Erythroblast (primary cell): ENCODE measurements around the gene ZNF385D.

ENCODE experiments used
- DNase-seq, 2 experiments: peaks; one replicate each; lab custom pipeline; 2025; lab: John Stamatoyannopoulos, UW
- GATA1 ChIP-seq: IDR thresholded peaks from 2 replicates; pipeline ENCODE4 v1.6.1; 2011; ENCODE audit warnings: low read depth, mild to moderate bottlenecking, control low read depth, low read length, moderate library complexity
- POLR2A ChIP-seq: IDR thresholded peaks from 2 replicates; pipeline ENCODE4 v1.6.1; 2011; ENCODE audit warnings: mild to moderate bottlenecking, low read length

ZNF385D gene

GRCh38 chr3:21734746-21735145 lies 16.3 kb downstream of the ZNF385D start:
- DNase-seq: no peak
- TF ChIP-seq POLR2A: no peak
- TF ChIP-seq GATA1: no peak

GRCh38 chr3:21729888-21730459 lies 21.0 kb downstream of the ZNF385D start:
- TF ChIP-seq GATA1 (no peak), POLR2A (no peak)

GRCh38 chr3:21729331-21729730 lies 21.7 kb downstream of the ZNF385D start:
- DNase-seq: no peak
- TF ChIP-seq POLR2A (no peak), GATA1 (no peak)

More at GRCh38 chr3:21729888-21730459, 21.0 kb downstream of the ZNF385D start:
- no peak for DNase-seq

DNA sequence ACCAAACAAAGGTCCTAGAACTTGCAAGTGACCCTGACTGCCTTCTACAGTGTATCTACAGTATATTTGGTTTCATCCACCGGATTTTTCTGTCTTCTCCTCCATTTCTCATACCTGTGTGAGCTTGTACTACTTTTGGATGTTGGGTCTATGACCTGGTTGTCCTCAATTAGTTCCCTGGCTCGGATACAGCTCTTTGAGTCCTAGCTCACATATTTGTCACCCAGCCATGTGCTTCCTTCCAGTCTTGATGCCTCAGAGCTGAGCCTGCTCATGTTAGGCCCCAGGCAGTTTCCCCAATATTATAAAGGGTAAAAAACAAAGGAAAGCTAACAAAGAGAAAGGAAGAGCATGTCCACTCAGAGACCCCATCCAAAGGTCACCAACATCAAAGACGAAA lies 28.2 kb downstream of the ZNF385D start:
- no peak for DNase-seq
- TF ChIP-seq GATA1: no peak

GRCh38 chr3:21722301-21722700 lies 28.7 kb downstream of the ZNF385D start:
- no peak for TF ChIP-seq GATA1
- TF ChIP-seq POLR2A: no peak
- no peak for DNase-seq

DNA sequence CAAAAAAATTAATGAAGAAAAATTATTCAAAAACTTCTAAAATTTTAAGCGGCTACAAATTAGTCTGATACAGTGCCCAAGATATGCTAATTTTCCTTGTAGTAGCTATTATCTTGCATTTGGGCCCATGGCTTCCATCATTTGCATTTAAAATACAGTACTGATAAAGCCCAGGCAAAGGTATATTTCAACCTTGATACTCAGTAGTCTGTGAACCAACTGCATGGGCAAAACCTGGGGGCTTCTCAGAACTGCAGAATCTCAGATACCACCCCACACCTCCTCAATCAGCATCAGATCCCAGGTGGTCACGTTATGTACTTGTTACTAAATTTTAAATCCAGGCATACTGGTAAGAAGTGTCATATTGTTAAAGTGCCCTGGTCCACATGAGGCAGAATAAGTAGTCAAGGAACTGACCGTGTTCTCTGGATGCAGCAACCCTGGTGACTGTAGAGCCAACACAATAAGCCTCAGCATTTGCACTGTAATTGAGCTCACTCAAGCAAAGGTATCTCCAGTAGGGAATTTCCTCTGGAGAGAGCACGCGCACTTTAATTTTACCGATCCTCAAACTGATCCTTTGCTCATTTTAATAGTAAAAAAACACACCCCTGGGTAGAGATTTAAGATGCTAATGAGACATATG lies 31.9 kb downstream of the ZNF385D start:
- TF ChIP-seq POLR2A (no peak), GATA1 (no peak)

GRCh38 chr3:21718161-21718765 lies 32.7 kb downstream of the ZNF385D start:
- TF ChIP-seq GATA1 (no peak), POLR2A (no peak)
- DNase-seq: no peak

More for the DNA sequence above, 31.9 kb downstream of the ZNF385D start:
- no peak for DNase-seq

DNA sequence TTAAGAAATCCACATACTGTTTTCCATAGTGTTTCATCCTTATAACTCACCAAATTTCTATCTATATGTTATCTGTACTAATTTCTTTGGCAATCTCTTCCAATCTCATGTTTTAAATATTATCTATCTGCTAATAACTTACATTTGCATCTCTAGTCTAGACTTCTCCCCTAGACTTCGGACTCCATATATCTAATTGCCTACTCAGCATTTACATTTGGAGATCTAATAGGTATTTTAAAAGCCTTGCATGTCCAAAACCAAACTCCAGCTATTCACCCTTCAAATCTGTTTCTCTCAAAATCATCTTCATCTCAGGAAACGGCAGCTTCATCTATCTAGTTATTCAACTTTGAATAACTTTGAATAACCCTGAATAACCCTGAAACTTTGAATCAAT lies 35.3 kb downstream of the ZNF385D start:
- DNase-seq: no peak

GRCh38 chr3:21705769-21706168 lies 45.2 kb downstream of the ZNF385D start:
- no peak for DNase-seq
- TF ChIP-seq POLR2A: no peak
- no peak for TF ChIP-seq GATA1

More for the DNA sequence above, 35.3 kb downstream of the ZNF385D start:
- no peak for TF ChIP-seq GATA1

- no peak for DNase-seq
- no peak for TF ChIP-seq GATA1
- TF ChIP-seq POLR2A: no peak
These were observed 46.2 kb downstream of the ZNF385D start for GRCh38 chr3:21704796-21705195.

DNA sequence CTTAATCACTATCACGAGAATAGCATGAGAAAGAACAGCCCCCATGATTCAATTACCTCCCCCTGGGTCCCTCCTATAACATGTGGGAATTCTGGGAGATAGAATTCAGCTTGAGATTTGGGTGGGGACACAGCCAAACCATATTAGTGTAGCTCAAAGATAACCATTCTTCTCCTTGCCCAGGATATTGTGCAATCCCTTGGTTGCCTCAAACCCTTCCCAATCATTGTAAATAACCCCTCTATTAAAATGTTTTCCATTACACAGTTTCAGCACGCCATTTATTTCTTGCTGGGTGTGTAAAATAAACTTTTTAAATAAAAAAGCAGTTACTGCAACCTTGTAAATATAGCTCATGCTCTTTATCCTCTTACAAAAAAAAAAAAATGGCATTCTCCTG lies 47.7 kb downstream of the ZNF385D start:
- TF ChIP-seq POLR2A (no peak), GATA1 (no peak)
- DNase-seq: no peak

- TF ChIP-seq GATA1 (no peak), POLR2A (no peak)
- no peak for DNase-seq
These were observed 53.3 kb downstream of the ZNF385D start for GRCh38 chr3:21697707-21698106.

GRCh38 chr3:21694506-21694905 lies 56.5 kb downstream of the ZNF385D start:
- DNase-seq: no peak
- TF ChIP-seq GATA1 (no peak), POLR2A (no peak)

GRCh38 chr3:21691036-21691435 lies 60.0 kb downstream of the ZNF385D start:
- no peak for DNase-seq
- no peak for TF ChIP-seq GATA1
- no peak for TF ChIP-seq POLR2A

DNA sequence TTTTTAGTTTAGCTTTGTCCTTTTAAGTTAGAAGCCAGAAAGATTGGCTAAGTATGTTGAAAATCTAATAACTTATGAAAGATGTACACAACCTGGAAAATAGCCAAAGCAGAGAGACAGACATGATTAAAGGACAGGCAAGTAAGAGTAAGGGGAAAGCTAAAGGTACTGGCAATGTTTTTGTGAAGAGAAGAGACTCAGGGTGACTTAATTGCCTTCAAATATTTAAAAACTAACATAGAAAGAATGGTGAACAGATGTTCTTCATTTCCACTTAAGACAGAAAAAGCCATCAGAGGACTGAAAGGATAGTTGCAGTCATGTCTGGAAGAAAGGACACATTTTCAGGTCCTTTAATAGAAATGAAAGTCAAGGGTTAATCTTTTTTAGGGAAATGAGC lies 68.8 kb downstream of the ZNF385D start:
- DNase-seq: no peak
- no peak for TF ChIP-seq GATA1

GRCh38 chr3:21673393-21673792 lies 77.6 kb downstream of the ZNF385D start:
- no peak for DNase-seq
- TF ChIP-seq GATA1 (no peak), POLR2A (no peak)
